Kidney capillary endothelial cell (primary cell): ENCODE results near the gene INAFM2.

ENCODE experiments used
- DNase-seq: peaks from one replicate; pipeline ENCODE4 v3.0.0-alpha.2; 2018; ENCODE audit warnings: low spot score

INAFM2 gene

GRCh38 chr15:40287968-40288367 is 35.5 kb upstream of the INAFM2 start:
- no peak for DNase-seq

- no peak for DNase-seq
Observed at GRCh38 chr15:40289140-40289775, 34.2 kb upstream of the INAFM2 start.

DNA sequence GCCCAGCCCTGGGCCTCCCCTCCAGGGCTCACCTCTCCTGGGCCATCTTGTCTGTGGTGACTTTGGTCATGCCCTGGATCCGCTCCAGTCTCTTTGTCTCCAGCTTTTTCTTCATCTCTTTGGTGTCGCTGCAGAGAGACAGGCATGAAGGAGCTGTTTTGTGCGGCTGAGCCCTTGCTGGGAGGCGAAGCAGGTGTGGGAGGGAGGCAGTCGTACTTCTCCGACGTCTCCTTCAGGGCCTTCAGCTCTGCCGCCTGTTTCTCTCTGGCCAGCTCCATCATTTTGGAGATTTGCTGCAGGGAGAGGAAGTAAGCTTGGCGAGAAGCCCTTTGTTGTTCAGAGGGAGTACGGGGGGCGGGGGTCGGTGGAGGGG is 33.0 kb upstream of the INAFM2 start:
- no peak for DNase-seq

DNA sequence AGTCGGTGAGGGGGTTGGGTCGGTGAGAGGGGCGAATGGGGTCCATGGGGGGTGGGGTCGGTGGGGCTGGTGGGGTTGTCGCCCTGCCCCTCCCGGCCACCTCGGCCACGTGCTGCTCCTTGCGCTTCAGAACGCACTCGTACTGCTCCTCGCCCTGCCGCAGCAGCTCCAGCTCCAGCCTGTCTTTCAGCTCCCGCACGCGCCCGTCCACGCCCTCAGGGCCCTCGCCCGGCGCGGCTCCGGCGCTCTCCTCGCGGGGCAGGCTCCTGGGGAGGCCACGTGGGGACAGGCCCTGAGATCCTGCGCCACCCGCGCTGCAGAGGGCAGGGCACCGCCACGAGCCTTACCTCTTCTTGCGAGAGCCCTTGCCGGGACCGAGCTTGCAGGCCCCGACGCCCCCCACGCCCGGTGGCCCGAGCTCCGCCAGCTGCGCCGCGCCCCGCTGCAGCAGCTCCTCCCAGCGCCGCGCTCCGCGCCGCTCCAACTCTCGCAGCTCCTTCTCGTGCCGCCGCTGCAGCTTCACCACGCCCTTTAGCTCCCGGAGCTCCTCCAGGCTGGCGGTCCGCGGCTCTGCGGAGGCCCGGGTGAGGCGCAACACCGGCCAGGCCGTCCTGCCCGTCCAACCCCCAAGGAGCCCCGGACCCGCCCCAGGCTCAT is 32.4 kb upstream of the INAFM2 start:
- peak; percentile 48 for DNase-seq

DNA sequence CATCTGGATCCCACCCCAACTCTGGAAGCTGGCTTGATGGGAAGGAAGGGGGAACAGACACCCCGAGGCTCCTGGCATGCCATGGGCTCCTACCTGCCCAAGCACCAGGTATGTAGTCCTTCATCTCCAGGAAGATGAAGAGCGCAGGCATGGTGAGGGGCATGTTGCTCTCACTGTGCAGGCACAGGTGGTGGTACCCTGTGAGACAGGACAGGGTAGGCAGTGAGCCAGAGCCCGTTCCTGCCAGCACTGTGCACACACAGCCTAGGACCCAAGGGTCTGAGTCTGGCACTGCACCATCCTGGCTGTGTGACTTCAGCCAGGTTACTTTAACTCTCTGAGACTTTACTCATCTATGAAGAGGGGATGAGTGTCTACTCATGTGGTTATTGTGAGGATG is 31.2 kb upstream of the INAFM2 start:
- DNase-seq: no peak

DNA sequence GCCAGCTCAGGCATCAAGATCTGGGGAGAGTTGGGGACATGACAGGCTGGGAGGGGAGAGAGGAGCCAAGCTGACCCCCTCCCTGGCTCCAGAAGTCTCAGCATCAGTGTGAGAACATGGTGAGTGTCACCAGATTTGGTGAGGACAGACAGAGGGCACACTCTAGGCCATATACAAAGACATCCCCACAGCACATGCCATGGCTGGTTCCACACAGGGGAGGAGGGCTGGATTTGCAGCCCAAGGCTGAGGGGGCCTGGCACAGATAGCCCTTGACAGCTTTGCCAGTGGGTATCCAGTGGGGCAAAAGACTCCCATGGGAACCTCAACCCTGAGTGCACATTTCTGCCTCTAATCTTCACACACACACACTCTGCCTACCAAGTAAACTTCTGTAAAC is 30.5 kb upstream of the INAFM2 start:
- DNase-seq: no peak

- DNase-seq: no peak
Observed at GRCh38 chr15:40293905-40294895, 29.3 kb upstream of the INAFM2 start.

GRCh38 chr15:40295297-40295696 is 28.2 kb upstream of the INAFM2 start:
- no peak for DNase-seq

DNA sequence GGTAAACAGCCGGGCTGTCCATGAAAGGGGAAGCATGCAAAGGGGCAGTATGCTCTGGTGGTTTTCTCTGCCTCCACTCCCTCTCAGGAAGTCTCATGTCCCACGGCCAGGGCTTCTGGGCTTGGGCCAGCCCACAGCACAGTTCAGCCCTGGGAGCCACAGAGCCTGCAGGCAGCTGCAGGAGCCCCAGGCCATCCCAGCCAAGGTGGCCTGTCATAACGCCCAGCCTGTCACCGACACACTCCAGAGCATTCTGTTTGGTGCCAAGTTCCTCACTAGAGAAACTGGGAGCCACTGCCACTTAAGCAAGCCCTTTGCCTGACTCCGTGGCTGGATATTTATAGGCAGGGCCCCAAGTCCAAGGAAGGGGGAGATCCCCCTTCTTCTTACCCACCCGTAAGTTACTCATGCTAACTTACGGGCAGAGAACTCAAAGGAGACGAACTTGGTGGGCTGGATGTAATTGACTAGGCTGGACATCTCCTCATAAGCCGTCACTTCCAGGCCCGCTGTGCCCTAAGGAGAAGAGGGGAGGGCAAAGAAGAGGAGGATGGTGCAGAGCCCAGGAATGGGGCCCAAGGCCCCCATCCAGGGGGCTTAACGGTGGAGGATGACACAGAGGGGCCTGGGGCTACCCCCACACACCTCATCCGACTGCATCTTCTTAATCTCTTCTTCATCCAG is 27.5 kb upstream of the INAFM2 start:
- no peak for DNase-seq

GRCh38 chr15:40296561-40297230 is 26.8 kb upstream of the INAFM2 start:
- no peak for DNase-seq

DNA sequence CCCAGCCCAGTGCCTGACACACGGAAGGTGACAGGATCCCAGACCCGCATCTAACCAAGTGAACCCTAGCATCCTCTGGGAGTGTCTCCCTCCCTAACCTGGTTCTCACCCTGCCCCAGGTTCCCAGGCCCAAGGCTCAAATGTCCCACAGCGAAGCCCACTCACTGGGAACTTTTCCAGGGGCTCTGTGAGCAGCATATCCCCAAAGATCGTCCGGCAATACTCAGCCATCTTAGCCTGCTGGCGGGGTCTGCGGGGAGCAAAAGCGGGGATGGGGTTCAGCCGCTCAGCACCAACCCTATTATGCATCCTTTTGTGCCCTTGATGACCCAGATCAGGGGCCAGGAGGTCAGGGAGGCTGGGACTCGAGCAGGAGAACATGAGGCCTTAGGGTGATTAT is 26.1 kb upstream of the INAFM2 start:
- no peak for DNase-seq

DNA sequence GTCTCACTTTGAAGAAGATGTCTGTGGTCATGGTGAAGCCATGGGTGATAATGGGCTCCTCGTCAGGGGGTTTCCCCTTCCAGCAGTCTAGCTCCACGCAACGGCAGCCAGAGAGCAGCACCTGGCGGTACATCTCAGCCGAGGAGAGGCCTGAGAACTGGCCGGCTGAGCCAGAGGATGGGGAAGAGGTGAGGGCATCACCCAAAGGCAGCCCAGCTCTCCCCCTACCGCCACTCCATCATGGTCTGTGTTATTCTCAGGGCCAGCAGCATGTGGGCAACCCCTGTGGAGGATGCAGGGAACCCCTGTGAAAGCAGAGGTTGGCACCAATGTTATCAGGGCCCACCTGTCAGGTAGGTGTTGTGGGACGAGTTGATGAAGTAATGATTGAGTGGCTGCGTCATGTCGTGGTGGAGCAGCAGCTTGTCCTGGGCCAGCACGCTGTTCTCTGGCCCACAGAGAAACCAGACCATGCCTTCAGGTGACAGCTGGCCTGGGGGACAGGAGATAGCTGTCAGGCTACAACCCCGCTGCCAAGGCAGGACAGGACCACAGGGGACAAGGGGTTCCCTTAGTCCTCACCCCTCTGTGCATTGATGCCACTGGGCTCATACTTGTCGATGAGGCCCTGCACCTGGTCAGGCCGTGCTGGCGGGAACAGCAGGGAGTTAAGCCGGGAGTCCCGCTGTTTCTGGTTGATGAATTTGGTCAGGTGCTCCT is 25.1 kb upstream of the INAFM2 start:
- DNase-seq: no peak

DNA sequence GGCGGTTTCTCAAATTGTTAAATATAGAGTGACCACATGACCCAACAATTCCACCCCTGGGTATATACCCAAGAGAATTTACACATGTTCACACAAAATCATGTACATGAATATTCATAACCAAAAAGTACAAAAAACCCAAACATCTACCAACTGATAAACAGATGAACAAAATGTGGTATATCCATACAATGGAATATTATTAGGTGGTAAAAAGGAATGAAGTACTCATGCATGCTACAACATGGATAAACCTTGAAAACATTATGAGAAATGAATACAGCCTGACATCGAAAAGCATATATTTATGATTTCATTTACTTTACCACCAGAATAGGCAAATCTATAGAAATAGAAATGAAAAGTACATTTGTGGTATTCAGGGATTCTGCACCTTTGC is 23.1 kb upstream of the INAFM2 start:
- no peak for DNase-seq

- DNase-seq: no peak
Observed at GRCh38 chr15:40300771-40301170, 22.7 kb upstream of the INAFM2 start.

DNA sequence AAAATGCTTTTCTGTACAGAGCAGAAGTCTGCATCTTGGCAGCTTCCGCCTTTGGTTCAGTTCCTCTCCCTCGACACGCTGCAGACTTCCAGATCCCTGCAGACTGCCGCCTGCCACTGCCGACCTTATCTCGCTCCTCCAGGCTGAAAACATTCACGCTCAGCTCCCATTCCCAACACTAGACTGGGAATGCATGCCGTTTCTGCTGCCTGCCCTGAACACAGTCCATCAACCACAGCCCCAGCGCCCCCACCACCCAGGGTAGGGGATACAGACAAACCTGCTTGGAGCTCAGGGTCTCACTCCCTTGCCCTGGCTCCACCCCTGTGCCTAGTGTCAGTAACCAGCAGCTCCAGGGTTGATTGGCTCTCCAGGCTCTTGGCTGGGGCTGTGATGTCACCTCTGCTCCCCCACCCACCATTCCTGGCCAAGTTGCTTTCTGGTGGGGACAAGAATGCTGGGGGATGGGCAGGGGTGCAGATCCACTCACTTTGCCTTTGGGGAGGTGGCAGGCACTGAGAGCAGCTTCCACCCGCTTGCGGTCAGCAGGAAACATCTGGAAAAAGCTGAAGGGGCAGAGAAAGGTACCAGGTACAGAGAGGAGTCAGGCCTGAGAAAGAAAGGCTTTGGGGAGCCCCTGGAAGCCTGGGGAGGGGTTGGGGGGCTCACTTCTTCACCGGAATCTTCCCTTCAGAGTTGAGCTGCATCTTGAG is 21.9 kb upstream of the INAFM2 start:
- DNase-seq: no peak

DNA sequence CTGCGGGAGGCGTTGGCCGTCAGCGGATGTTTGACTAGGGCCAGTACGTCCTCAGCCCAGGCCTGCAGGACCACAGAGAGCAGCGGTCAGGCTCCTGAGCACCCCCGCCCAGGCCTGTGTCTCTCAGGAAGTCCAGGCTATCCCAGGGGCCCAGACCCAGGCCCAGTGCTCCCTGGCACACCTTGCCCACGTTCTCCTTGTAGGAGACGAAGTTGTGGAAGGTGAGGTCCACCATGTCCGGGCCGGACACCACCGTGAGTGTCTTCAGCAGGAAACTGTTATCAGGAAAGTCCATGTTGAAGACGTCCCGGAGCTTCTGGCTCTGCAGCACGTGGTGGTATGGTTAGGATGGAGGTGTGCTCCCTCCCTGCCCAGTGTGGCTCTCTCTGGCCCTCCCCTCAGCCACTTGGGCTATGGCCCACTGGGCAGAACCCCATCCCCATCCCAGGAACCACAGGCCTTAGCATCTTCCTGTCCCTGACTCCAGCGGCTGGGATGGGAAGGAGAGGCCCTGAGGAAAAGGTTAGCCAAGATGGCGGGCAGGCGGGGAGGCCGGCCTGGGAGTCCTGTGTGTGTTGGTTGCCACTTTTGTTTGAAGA is 21.1 kb upstream of the INAFM2 start:
- DNase-seq: no peak

- no peak for DNase-seq
Observed at GRCh38 chr15:40302981-40303380, 20.5 kb upstream of the INAFM2 start.

DNA sequence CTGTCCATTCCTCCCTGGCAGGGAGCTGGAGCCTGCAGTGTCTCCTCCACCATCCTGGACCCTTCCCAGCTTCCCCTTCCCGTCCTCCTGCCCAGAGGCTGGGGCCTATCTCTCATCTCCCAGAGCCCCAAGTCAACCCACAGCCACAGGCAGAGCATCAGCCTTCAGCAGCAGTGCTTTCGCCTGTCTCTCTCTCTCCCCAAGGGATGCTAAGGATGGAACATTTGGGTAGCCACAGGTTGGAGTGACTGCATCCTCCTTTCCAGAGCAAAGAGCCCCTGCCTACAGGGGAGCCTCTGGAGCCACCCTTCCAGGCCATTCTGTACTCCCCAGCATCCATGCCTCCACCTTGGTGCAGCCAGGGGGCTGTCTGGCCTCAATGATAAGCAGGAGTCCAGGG is 19.9 kb upstream of the INAFM2 start:
- DNase-seq: no peak

GRCh38 chr15:40305281-40305680 is 18.2 kb upstream of the INAFM2 start:
- no peak for DNase-seq

DNA sequence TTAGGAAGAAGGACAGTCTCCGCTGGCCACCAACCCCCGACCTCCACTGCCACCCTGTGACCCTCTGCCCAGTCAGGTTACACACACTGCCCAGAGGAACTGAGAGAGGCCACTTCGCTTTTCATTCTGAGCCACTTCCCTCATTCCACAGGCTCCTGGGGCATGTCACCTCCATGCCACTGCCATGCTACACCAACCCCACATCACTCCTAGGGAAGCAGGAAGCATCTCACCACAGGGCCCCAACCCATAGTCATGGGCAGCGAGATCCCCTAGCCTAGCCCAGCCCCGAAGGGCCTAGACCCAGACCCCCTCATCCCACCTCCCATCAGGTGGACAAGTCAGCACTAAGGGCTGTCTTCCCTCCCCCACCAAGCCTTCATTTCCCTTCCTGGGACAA is 17.1 kb upstream of the INAFM2 start:
- no peak for DNase-seq
